ENCODE measurements around the gene SLC22A31. TPM values are rescaled to one million over a fixed set of nuclear protein-coding genes. Genes with fewer than 3 reads are reported as not detected.

SLC22A31 gene
- total and polyA plus RNA-seq, 2 donors (not counting 3 experiments of a cell fraction or from before 2014, with no cell fraction given): 1.0 TPM; not detected in 1

DNA sequence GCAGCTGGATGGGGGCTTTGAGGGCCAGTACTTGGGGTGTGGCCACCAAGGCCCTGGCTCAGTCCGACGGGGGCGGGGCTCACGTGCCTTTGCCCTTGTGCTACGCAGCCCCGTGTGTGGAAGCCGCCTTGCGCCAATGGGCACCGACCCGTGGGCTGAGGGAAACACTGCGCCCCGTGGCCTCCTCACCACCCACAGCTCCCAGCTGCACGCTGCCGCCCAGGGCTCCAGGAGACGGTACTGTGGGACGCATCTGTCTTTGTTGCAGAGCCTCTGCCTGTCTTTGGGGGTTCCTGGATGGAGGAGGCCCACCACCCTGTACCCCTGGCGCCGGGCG lies 21.2 kb downstream of the SLC22A31 start:
- BruUV-seq (replicated peaks): no TSS peak
- CTCF ChIA-PET: no interaction called here

More for the DNA sequence above, 21.2 kb downstream of the SLC22A31 start:
- dilution Hi-C loops (cut with MboI; ENCODE audit: extremely low pct_ligation_motif_present, low sequenced_read_pairs) (no loop called here), intact Hi-C loops (cut with micrococcal nuclease) (no loop called here)
- no peak for DNase-seq (ENCODE audit: low read depth, low spot score)
- Histone ChIP-seq H3K9me3 (replicated peaks; ENCODE audit: control insufficient read depth, insufficient read depth, low read length) (no peaks in the 10 kb centered on the region), H3K36me3 (ENCODE audit: control insufficient read depth in 2 of 2, extremely low read depth in 1 of 2, insufficient read depth in 2 of 2, low read length in 2 of 2) (no peaks in the 10 kb centered on the region), H4K20me1 (replicated peaks; ENCODE audit: control insufficient read depth, extremely low read depth, insufficient read depth, low read length) (no peaks in the 10 kb centered on the region), H3K4me3 (replicated peaks in 1 of 3; ENCODE audit: insufficient read depth in 1 of 3, low read depth in 1 of 3, low read length in 3 of 3) (no peak overlapping the region), H3K79me2 (ENCODE audit: control insufficient read depth, insufficient read depth, low read length) (no peaks in the 10 kb centered on the region), H3K27me3 (ENCODE audit: control insufficient read depth in 2 of 2, insufficient read depth in 2 of 2, low read length in 2 of 2) (peaks cover 0 to 4% of the 10 kb centered on the region in 2 experiments), H2AFZ (ENCODE audit: low read depth, low read length) (no peak overlapping the region), H3K4me1 (ENCODE audit: control insufficient read depth, extremely low read depth, insufficient read depth, low read length) (no peaks in the 10 kb centered on the region), H3K4me2 (ENCODE audit: insufficient read depth, low read length) (no peak overlapping the region), H3K27ac (ENCODE audit: insufficient read depth, low read depth, low read length) (no peak overlapping the region), H3K9ac (replicated peaks; ENCODE audit: extremely low read depth, insufficient read depth, low read length) (no peak overlapping the region), H3K9me1 (replicated peaks; ENCODE audit: control insufficient read depth, extremely low read depth, insufficient read depth, low read length) (no peaks in the 10 kb centered on the region)
- POLR2A ChIA-PET: no interaction called here
- no peak for FAIRE-seq
- TF ChIP-seq, protein P1, sequence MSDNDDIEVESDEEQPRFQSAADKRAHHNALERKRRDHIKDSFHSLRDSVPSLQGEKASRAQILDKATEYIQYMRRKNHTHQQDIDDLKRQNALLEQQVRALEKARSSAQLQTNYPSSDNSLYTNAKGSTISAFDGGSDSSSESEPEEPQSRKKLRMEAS (IDR thresholded peaks at IDR 0.05; ENCODE audit: insufficient read depth, insufficient read length): no peak
- TF ChIP-seq FOS (IDR thresholded peaks at IDR 0.05; ENCODE audit: borderline replicate concordance, insufficient read depth, low read length): no peak
- no peak for TF ChIP-seq MYC (IDR thresholded peaks at IDR 0.05; ENCODE audit: low read depth, low read length)
- TF ChIP-seq, protein P2, sequence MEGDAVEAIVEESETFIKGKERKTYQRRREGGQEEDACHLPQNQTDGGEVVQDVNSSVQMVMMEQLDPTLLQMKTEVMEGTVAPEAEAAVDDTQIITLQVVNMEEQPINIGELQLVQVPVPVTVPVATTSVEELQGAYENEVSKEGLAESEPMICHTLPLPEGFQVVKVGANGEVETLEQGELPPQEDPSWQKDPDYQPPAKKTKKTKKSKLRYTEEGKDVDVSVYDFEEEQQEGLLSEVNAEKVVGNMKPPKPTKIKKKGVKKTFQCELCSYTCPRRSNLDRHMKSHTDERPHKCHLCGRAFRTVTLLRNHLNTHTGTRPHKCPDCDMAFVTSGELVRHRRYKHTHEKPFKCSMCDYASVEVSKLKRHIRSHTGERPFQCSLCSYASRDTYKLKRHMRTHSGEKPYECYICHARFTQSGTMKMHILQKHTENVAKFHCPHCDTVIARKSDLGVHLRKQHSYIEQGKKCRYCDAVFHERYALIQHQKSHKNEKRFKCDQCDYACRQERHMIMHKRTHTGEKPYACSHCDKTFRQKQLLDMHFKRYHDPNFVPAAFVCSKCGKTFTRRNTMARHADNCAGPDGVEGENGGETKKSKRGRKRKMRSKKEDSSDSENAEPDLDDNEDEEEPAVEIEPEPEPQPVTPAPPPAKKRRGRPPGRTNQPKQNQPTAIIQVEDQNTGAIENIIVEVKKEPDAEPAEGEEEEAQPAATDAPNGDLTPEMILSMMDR (IDR thresholded peaks at IDR 0.05; ENCODE audit: extremely low read depth in 1 of 2, insufficient read depth in 1 of 2, low read depth in 1 of 2, low read length in 2 of 2): no peak
- TF ChIP-seq JUN (IDR thresholded peaks at IDR 0.05; ENCODE audit: borderline replicate concordance, insufficient read depth, insufficient read length, low read depth): no peak
- no peak for TF ChIP-seq POLR2A (IDR thresholded peaks at IDR 0.05; ENCODE audit: low read depth, low read length)
- TF ChIP-seq EZH2 (IDR thresholded peaks at IDR 0.05; ENCODE audit: borderline replicate concordance, low read depth, low read length, severe bottlenecking): no peak

All from endothelial cell of umbilical vein (primary cell).